GM13977 (cell line): ENCODE measurements around the gene OR6B2.

Experiments used
- DNase-seq: peaks from one replicate; pipeline ENCODE4 v3.0.0; 2012; ENCODE audit warnings: low spot score
- CTCF ChIP-seq: IDR thresholded peaks from 2 replicates; pipeline ENCODE4 v1.5.1; 2012; ENCODE audit warnings: mild to moderate bottlenecking, control low read depth; ENCODE audit not compliant: insufficient read depth; ENCODE audit errors: extremely low read depth, missing control alignments
- in situ Hi-C: fragments of 300-500 bp; cut with MboI; formaldehyde crosslinking; loops from one replicate; pipeline ENCODE4 v1.12.0; 2022; ENCODE audit warnings: low sequenced_read_pairs, low pct_unique_long_range_greater_than_20kb, mixed read lengths, inconsistent platforms; ENCODE audit not compliant: unreplicated experiment

The OR6B2 gene

GRCh38 chr2:240066489-240066888 is 36.3 kb upstream of the OR6B2 start:
- no peak for DNase-seq
- in situ Hi-C loops: no loop called here

GRCh38 chr2:240064898-240065297 is 34.7 kb upstream of the OR6B2 start:
- DNase-seq: no peak
- TF ChIP-seq CTCF: no peak
- in situ Hi-C loops: no loop called here

More at GRCh38 chr2:240066489-240066888, 36.3 kb upstream of the OR6B2 start:
- TF ChIP-seq CTCF: no peak

GRCh38 chr2:240060977-240061591 is 30.9 kb upstream of the OR6B2 start:
- in situ Hi-C loops: no loop called here
- TF ChIP-seq CTCF: peak; percentile 64
- DNase-seq: peak; percentile 56

- no peak for TF ChIP-seq CTCF
- in situ Hi-C loops: loop anchor here (5.0 kb wide), 1 partner anchor 86 kb away; the partner anchor contains the start of gene OTOS
- DNase-seq: no peak
These were observed 26.4 kb upstream of the OR6B2 start for GRCh38 chr2:240056678-240057077.

- no peak for DNase-seq
- in situ Hi-C loops: loop anchor here (5.0 kb wide), 1 partner anchor 87 kb away; the partner anchor contains the start of gene OTOS
- no peak for TF ChIP-seq CTCF
These were observed 25.1 kb upstream of the OR6B2 start for GRCh38 chr2:240055177-240055917.

- in situ Hi-C loops: no loop called here
- TF ChIP-seq CTCF: no peak
These were observed 23.2 kb upstream of the OR6B2 start, which contains the start of gene OR6B3 for GRCh38 chr2:240053173-240054155. Gene OR6B3 (minus strand): TSS chr2:240053521.

More at GRCh38 chr2:240053173-240054155, 23.2 kb upstream of the OR6B2 start, which contains the start of gene OR6B3:
- no peak for DNase-seq
